Diencephalon (tissue), 1 donor: ENCODE results near the gene GPRC5A. TPM values are rescaled to one million over a fixed set of nuclear protein-coding genes. Genes with fewer than 3 reads are reported as not detected.

Experiments used
- total RNA-seq: library from RNA; depleted of rRNA; stranded (reverse); fragments of >200 nt; gene quantifications from one replicate; pipeline ENCODE4 v1.2.3, GENCODE V29; 2014

GPRC5A gene, protein sequence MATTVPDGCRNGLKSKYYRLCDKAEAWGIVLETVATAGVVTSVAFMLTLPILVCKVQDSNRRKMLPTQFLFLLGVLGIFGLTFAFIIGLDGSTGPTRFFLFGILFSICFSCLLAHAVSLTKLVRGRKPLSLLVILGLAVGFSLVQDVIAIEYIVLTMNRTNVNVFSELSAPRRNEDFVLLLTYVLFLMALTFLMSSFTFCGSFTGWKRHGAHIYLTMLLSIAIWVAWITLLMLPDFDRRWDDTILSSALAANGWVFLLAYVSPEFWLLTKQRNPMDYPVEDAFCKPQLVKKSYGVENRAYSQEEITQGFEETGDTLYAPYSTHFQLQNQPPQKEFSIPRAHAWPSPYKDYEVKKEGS
- 0.23 TPM for total RNA-seq

GRCh38 chr12:12891080-12891880, at the start of gene GPRC5A:
TSS of gene GPRC5A (plus strand) at chr12:12891562. CDS start at chr12:12908250, 16,688 bp downstream.

GRCh38 chr12:12952036-12952435, 60.7 kb downstream of the GPRC5A start, which contains the start of gene GPRC5D:
TSS of gene GPRC5D (minus strand) at chr12:12952170. CDS start at chr12:12950384, 1,786 bp downstream.

Other genes with a start within 250 kb of the GPRC5A start
- 27.7 TPM for gene GPR19, start 195.4 kb upstream of the GPRC5A start, total RNA-seq
- 86.5 TPM for gene CDKN1B, start 174.2 kb upstream of the GPRC5A start, total RNA-seq
- 26.1 TPM for gene APOLD1, start 105.9 kb upstream of the GPRC5A start, total RNA-seq
- 57.2 TPM for gene DDX47, start 78.2 kb upstream of the GPRC5A start, total RNA-seq
- gene GPRC5D, start 60.6 kb downstream of the GPRC5A start, total RNA-seq = not detected
- 5.8 TPM for gene HEBP1, start 108.7 kb downstream of the GPRC5A start, total RNA-seq
- gene FAM234B, start 152.8 kb downstream of the GPRC5A start, total RNA-seq = 62.3 TPM
- gene GSG1, start 212.1 kb downstream of the GPRC5A start, total RNA-seq = 0.23 TPM